Embryonic facial prominence (tissue), 1 donor: ENCODE data around the gene KCNH8.

Experiments
- DNase-seq: peaks from one replicate; pipeline ENCODE4 v3.0.0-alpha.2; 2016; ENCODE audit errors: extremely low spot score

The KCNH8 gene

DNA sequence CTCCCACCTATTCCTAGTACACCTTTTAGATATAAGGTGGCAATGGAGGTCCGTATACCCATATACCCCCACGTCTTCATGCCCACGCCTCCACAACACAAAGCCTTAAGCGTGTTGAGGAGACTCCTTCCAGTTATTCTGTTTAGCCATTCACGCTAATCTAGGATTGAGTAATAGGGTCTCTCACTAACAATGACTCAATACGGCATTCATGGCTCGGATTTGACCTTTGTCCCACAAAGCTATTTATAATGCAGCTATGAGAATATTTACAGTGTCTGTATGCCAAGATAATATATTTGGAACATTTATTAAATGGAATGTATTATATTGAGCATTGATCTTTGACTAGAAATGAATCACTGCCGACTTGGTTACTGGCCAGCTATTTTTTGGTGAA is 215.8 kb downstream of the KCNH8 start:
- DNase-seq, result no peak

- no peak for DNase-seq
Observed at GRCh38 chr3:19365471-19365870, 217.2 kb downstream of the KCNH8 start.

GRCh38 chr3:19384868-19385267 is 236.6 kb downstream of the KCNH8 start:
- DNase-seq, result no peak

GRCh38 chr3:19392150-19392549 is 243.8 kb downstream of the KCNH8 start:
- no peak for DNase-seq

GRCh38 chr3:19394946-19395345 is 246.6 kb downstream of the KCNH8 start:
- no peak for DNase-seq

- no peak for DNase-seq
Observed at GRCh38 chr3:19396726-19397125, 248.4 kb downstream of the KCNH8 start.

GRCh38 chr3:19399356-19399755 is 251.0 kb downstream of the KCNH8 start:
- no peak for DNase-seq

- no peak for DNase-seq
Observed at GRCh38 chr3:19399836-19400235, 251.5 kb downstream of the KCNH8 start.

DNA sequence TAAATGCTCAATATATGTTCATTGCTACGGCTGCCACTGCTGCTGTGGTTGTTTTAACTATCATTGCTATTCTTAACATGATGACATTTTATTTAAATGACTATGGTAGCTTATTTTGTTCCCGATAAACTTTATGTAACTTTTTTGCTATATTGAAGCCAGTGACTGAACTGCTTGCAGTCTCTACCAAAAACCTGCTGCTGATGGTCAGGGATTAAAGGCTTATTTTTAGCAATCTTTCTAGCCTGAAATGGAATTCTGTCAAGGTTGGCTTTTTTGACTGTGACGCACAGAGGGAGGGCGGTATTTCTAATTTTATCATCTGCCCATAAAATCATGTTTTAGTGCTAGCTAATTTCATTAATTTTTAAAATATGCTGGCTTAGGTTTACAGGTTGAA is 271.8 kb downstream of the KCNH8 start:
- no peak for DNase-seq

DNA sequence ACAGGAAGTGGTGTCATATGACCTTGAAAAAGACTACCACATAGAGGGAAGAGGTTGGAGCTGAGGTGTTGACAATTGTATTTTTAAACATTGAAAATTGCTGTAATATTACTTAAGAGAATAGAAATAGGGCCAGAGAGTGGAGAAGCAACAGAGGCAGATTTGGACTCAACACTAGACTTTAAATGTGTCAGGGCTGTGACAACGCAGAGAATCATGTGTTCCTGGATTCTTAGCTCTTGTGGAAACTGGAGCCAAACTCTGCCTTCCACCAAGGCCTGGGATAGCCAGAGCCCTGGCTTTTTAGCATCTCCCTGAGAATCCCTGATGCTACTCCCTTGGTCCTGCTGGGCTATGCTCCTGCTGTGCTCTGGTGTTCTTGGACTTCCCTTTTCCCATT is 277.5 kb downstream of the KCNH8 start:
- DNase-seq, result no peak

GRCh38 chr3:19427422-19428149 is 279.3 kb downstream of the KCNH8 start:
- no peak for DNase-seq

DNA sequence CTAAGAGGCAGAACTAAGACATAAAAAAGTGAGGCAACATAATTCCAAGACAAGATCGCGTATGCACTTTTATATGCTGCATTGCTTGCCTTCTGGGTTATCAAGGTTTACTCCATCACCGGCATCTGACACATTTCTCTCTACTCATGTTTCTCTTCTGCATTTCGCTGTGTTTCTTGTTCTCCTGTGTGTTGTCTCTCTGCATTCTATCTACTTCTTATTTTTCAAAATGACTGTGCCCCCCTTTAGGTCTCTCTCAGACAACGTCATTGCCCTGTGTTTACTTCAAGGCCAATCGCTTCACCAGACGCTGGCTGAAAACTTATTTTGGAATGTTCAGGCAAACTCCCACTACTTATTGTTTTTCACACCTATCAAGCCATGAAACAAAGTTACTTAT is 280.4 kb downstream of the KCNH8 start:
- no peak for DNase-seq

DNA sequence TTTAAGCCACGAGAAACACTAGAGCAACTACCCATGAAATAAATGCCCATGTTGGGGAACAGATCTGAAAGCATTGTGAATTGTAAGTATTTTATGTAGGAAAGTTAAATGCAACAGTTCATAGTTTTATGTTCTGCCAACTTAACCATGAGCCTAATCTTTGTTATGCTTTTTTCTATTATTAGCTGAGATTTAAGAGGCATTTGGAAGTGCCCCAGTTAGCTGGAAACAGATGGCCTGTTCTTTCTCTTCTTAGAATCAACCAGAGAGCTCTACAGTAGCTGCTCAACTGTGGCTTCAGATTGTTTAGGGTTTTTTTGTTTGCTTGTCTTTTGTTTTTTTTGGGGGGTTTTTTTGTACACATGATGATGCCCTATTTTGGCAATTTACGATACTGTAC is 284.4 kb downstream of the KCNH8 start:
- no peak for DNase-seq

GRCh38 chr3:19436746-19437145 is 288.4 kb downstream of the KCNH8 start:
- DNase-seq, result no peak

DNA sequence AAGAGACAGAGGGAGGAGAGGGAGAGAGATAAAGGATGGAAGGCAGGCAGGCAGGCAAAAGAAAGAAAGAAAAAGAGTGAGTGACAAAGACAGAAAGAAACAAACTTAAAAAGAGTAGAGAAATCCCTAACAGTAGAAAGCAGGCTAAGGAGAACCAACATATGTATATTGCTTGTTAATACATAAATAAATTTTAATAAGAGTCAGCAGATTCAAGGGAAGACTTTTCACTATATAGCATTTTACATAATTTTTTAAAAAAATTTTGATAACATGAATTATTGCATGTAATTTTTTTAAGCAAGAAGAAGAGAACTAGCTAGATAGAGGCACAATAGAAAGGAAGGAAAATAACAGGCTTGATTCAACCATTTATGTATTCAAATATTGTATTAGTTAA is 291.6 kb downstream of the KCNH8 start:
- DNase-seq, result no peak

GRCh38 chr3:19446138-19446537 is 297.8 kb downstream of the KCNH8 start:
- no peak for DNase-seq

GRCh38 chr3:19446687-19447086 is 298.4 kb downstream of the KCNH8 start:
- DNase-seq, result no peak

DNA sequence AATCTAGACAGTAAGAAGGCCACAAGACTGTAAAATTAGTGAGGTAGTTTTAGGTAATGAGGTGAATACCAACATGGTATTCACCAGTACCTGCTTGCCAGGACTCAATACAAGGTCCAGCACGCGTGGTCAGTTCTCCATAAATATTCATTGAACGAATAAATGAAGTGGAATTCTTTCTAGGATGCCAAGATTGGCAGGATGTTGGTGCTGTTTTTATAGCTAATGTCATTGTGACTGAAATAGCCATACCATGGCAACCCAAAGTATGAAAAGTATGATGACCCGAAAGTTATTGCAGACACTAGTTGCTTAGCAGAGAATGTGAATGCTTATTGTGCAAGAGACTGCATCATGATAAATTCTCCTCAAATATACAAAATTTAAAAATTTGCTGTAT is 307.2 kb downstream of the KCNH8 start:
- DNase-seq, result no peak

DNA sequence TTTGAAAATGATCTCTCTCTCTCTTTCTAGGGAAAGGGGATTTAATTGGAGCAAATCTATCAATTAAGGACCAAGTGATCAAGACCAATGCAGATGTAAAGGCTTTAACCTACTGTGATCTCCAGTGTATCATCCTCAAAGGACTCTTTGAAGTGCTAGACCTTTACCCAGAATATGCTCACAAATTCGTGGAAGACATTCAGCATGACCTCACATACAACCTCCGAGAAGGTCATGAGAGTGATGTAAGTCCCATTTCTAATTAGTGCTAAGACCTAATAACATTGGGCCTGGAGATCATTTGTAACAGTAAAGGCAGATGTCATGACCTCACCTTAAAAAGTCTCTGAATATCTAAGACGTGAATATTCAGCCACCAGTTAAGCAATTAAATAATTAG is 308.4 kb downstream of the KCNH8 start:
- DNase-seq, result no peak

- no peak for DNase-seq
Observed at GRCh38 chr3:19457449-19457848, 309.1 kb downstream of the KCNH8 start.

- no peak for DNase-seq
Observed at GRCh38 chr3:19467761-19468160, 319.5 kb downstream of the KCNH8 start.

DNA sequence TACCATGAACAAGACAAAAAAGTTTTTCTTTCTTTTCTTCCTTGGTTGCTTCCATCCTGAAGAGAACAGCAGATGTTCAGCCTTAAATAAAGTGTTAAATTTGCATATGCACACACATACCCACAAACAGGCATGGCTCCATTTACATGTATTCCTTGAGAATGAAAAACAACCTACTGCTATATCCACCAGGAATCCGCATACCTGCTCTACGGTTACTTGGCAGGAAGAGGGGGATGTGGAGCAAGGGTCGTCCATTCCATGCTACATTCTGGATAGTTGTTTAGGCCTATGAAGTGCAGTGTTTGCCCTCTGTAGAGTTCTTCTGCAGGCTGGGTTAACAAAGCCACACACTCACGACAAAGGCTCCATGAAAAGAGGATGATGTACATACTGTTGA is 322.8 kb downstream of the KCNH8 start:
- DNase-seq, result no peak

DNA sequence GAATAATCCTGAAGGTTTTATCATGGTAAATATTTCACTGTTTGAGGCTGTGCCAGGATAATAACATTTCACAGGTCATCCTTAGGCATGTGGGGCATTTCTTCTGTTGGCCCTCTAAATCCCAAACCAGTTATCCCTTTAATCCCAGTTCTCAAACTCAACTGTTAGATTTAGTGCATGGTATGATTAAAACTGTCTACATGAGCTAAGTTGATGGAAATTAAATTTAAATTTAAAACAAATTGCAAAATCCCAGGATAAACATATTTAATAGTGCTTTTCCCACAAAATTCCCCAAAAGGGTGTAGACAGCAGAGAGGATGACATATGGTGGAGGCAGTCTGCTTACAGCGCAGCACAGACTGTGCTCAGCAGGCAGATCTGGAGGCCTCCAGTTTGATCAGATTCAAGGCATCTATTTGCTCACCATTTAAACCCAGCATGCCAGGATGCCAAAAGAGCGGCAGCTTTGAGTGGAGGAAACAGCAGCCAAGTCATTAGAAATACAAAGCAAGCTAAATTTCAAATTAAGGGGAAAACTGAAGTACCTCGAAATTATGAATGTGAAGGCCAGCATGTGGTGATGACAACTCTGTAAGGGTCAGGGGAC is 325.8 kb downstream of the KCNH8 start:
- DNase-seq, result no peak

- no peak for DNase-seq
Observed at GRCh38 chr3:19476281-19476680, 328.0 kb downstream of the KCNH8 start.
